Measurements from ENCODE around the gene BUD13. TPM values are rescaled to one million over a fixed set of nuclear protein-coding genes. Genes with fewer than 3 reads are reported as not detected.
A peak's percentile ranks its signal among the peaks of the same experiment; 100 is the strongest.

The BUD13 gene
- total and polyA plus RNA-seq, 2 of the 13 experiments (the other 11 are each of a cell fraction or from before 2014, with no cell fraction given), result 13.3 to 25.9 TPM

- TF ChIP-seq KIAA2018 (CRISPR knock-in tag; IDR thresholded peaks at IDR 0.05; ENCODE audit: borderline replicate concordance) (no peak), ZNF776 (CRISPR knock-in tag; IDR thresholded peaks at IDR 0.05) (no peak), TCF7L2 (IDR thresholded peaks at IDR 0.05; ENCODE audit: low read depth, low read length) (no peak), HNRNPK (IDR thresholded peaks at IDR 0.05; ENCODE audit: low read depth, low read length, poor library complexity, severe bottlenecking) (no peak), TOE1 (CRISPR knock-in tag; IDR thresholded peaks at IDR 0.05) (no peak), ISL2 (CRISPR knock-in tag; IDR thresholded peaks at IDR 0.05) (peak; percentile 33; the same call in 1 of the 2 replicates), SMAD3 (CRISPR knock-in tag; IDR thresholded peaks at IDR 0.05) (peak; percentile 70; the same call in 1 of the 2 replicates), PHF20 (CRISPR knock-in tag; IDR thresholded peaks at IDR 0.05) (no peak), ZC3H4 (CRISPR knock-in tag; IDR thresholded peaks at IDR 0.05; ENCODE audit: borderline replicate concordance) (no peak), ZMYM4 (CRISPR knock-in tag; IDR thresholded peaks at IDR 0.05) (no peak; the same call in 1 of the 2 replicates)
- TF ChIP-seq, protein P1, sequence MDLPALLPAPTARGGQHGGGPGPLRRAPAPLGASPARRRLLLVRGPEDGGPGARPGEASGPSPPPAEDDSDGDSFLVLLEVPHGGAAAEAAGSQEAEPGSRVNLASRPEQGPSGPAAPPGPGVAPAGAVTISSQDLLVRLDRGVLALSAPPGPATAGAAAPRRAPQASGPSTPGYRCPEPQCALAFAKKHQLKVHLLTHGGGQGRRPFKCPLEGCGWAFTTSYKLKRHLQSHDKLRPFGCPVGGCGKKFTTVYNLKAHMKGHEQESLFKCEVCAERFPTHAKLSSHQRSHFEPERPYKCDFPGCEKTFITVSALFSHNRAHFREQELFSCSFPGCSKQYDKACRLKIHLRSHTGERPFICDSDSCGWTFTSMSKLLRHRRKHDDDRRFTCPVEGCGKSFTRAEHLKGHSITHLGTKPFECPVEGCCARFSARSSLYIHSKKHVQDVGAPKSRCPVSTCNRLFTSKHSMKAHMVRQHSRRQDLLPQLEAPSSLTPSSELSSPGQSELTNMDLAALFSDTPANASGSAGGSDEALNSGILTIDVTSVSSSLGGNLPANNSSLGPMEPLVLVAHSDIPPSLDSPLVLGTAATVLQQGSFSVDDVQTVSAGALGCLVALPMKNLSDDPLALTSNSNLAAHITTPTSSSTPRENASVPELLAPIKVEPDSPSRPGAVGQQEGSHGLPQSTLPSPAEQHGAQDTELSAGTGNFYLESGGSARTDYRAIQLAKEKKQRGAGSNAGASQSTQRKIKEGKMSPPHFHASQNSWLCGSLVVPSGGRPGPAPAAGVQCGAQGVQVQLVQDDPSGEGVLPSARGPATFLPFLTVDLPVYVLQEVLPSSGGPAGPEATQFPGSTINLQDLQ (CRISPR knock-in tag; IDR thresholded peaks at IDR 0.05), result no peak
- TF ChIP-seq, protein P2, sequence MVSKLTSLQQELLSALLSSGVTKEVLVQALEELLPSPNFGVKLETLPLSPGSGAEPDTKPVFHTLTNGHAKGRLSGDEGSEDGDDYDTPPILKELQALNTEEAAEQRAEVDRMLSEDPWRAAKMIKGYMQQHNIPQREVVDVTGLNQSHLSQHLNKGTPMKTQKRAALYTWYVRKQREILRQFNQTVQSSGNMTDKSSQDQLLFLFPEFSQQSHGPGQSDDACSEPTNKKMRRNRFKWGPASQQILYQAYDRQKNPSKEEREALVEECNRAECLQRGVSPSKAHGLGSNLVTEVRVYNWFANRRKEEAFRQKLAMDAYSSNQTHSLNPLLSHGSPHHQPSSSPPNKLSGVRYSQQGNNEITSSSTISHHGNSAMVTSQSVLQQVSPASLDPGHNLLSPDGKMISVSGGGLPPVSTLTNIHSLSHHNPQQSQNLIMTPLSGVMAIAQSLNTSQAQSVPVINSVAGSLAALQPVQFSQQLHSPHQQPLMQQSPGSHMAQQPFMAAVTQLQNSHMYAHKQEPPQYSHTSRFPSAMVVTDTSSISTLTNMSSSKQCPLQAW (CRISPR knock-in tag; IDR thresholded peaks at IDR 0.05), result peak; percentile 65
- TF ChIP-seq, protein P3, sequence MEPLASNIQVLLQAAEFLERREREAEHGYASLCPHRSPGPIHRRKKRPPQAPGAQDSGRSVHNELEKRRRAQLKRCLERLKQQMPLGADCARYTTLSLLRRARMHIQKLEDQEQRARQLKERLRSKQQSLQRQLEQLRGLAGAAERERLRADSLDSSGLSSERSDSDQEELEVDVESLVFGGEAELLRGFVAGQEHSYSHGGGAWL (CRISPR knock-in tag; IDR thresholded peaks at IDR 0.05), result 0 out of 2 replicates have a peak, but pooled peaks have one; percentile 34
- TF ChIP-seq, protein P4, sequence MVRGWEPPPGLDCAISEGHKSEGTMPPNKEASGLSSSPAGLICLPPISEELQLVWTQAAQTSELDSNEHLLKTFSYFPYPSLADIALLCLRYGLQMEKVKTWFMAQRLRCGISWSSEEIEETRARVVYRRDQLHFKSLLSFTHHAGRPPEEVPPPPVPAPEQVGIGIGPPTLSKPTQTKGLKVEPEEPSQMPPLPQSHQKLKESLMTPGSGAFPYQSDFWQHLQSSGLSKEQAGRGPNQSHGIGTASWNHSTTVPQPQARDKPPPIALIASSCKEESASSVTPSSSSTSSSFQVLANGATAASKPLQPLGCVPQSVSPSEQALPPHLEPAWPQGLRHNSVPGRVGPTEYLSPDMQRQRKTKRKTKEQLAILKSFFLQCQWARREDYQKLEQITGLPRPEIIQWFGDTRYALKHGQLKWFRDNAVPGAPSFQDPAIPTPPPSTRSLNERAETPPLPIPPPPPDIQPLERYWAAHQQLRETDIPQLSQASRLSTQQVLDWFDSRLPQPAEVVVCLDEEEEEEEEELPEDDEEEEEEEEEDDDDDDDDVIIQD (CRISPR knock-in tag; IDR thresholded peaks at IDR 0.05; ENCODE audit: low read depth), result no peak
Observed at GRCh38 chr11:116791002-116791812, 18.4 kb upstream of the BUD13 start (continued).

All from HepG2 (cell line).